HUES48 (cell line): ENCODE data around the gene CCDC57.

Experiments used
- H3K27ac ChIP-seq: one replicate; pipeline ENCODE4 v1.7.0; 2013; ENCODE audit warnings: low read depth, low read length, inconsistent platforms
- H3K27me3 ChIP-seq: 2 replicates; pipeline ENCODE4 v1.6.1; 2013; ENCODE audit warnings: mild to moderate bottlenecking, low read length; ENCODE audit not compliant: control insufficient read depth, insufficient read depth
- H3K36me3 ChIP-seq: 2 replicates; pipeline ENCODE4 v1.6.1; 2013; ENCODE audit warnings: low read length; ENCODE audit not compliant: control insufficient read depth, insufficient read depth
- H3K4me1 ChIP-seq: 2 replicates; pipeline ENCODE4 v1.6.1; 2013; ENCODE audit warnings: mild to moderate bottlenecking, low read length; ENCODE audit not compliant: control insufficient read depth, insufficient read depth
- H3K4me3 ChIP-seq: 2 replicates; pipeline ENCODE4 v1.5.1; 2013; ENCODE audit warnings: mild to moderate bottlenecking, low read depth, low read length
- H3K9ac ChIP-seq: 2 replicates; pipeline ENCODE4 v1.6.1; 2013; ENCODE audit warnings: mild to moderate bottlenecking, low read depth, low read length, moderate library complexity
- H3K9me3 ChIP-seq: 2 replicates; pipeline ENCODE4 v1.6.1; 2013; ENCODE audit warnings: low read length; ENCODE audit not compliant: control insufficient read depth, insufficient read depth

CCDC57 gene

DNA sequence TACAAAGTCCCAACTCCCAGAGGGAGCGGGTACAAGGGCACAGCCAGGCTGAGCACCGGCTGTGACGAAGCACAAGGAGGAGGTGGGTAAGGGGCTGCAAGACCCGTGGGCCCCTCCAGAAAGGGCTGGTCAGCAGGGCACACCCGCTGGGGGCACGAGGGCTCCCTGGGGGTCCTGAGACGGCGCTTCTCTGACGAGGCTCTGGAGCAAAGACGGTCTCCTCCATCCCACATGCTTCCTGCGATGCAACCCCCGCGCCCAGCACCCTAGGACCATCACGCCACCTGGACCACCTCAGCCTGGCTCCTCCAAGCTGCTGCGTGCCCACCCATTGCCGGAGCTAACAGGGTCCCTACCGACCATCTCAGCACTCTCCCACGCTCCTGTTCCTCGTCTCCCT, 8.7 kb downstream of the CCDC57 start:
- Histone ChIP-seq H3K27ac (no peak overlapping the region), H3K9ac (no peak overlapping the region), H3K27me3 (no peaks in the 10 kb centered on the region), H3K9me3 (no peaks in the 10 kb centered on the region), H3K4me1 (peaks cover 4% of the 10 kb centered on the region; the same call in 1 of the 2 replicates), H3K36me3 (peaks cover 4% of the 10 kb centered on the region; the same call in 1 of the 2 replicates), H3K4me3 (no peak overlapping the region)

DNA sequence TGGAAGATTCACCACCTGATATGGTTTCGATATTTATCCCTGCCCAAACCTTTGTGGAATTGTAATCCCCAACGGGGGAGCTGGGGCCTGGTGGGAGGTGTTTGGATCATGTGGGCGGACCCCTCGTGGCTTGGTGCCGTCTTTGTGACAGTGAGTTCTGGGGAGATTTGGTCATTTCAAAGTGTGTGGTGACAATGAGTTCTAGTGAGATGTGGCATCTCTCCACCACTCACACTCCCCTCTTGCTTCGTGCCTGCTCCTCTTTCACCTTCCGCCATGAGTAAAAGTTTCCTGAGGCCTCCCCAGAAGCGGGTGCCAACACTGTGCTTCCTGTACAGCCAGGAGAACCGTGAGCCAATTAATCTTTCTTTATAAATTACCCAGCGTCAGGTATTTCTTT, 9.7 kb downstream of the CCDC57 start:
- Histone ChIP-seq H3K9ac (no peak overlapping the region), H3K4me3 (no peak overlapping the region), H3K36me3 (peaks cover 7% of the 10 kb centered on the region), H3K27ac (no peak overlapping the region), H3K4me1 (peaks cover 4% of the 10 kb centered on the region; the same call in 1 of the 2 replicates), H3K9me3 (no peaks in the 10 kb centered on the region), H3K27me3 (no peaks in the 10 kb centered on the region)

DNA sequence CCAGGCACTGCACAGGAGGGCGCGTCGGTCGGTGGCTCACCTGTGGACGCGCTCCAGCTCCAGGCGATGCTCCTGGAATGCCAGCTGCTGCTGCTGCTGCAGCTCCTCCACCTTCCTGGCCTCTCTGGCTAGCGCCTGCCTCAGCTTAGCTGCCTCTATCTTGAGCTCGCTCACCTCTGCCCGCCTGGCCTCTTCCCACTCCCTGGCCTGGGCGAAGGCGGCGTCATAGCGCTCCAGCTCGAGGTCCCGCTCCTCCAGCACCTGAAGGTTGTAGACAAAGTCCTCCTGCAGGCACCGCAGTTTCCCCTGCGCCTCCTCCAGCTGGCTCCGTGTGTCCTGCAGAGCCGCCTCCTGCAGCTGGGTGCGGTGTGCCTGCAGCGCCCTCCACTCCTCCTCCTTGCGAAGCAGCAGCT, 11.1 kb downstream of the CCDC57 start:
- Histone ChIP-seq H3K4me3 (no peak overlapping the region), H3K27me3 (no peaks in the 10 kb centered on the region), H3K4me1 (peaks cover 4% of the 10 kb centered on the region; the same call in 1 of the 2 replicates), H3K9ac (no peak overlapping the region), H3K36me3 (peaks cover 15% of the 10 kb centered on the region), H3K9me3 (no peaks in the 10 kb centered on the region), H3K27ac (no peak overlapping the region)

DNA sequence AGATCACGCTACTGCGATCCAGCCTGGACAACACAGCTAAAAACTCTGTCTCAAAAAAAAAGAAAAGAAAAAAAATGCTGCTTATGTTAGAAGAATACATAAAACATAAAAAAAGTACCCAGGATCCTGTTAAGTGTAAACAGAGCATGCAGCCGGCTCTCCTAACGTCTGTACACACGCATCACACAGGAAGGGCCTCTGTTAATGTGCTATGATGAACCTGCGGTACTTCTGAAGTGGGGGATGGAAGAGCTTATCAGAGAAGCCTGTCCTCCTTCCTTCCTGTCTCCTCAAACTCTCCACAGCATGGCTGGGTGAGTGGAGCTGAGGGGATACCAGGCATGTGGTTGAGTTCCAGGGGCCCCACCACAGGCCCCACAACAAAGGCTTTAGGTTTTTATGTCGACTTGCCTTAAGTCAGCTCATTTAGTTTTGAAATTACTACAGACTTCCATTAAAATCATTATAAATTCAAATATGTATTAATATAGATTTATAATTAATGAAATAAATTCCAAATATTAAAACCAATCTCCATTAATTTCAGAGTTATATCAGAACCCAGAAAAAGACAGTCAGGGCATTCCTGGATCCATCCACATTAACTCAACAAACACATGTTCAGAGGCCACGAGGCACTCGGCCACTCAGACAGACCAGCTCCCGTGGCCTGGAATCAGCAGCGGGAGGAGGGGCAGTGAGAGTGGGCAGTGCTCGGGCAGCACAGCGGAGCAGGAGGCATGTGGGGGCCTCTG, 11.7 kb downstream of the CCDC57 start:
- Histone ChIP-seq H3K27me3 (no peaks in the 10 kb centered on the region), H3K27ac (no peak overlapping the region), H3K9me3 (no peaks in the 10 kb centered on the region), H3K4me3 (no peak overlapping the region), H3K9ac (no peak overlapping the region), H3K36me3 (peaks cover 19% of the 10 kb centered on the region), H3K4me1 (peaks cover under 1% of the 10 kb centered on the region; the same call in 1 of the 2 replicates)

DNA sequence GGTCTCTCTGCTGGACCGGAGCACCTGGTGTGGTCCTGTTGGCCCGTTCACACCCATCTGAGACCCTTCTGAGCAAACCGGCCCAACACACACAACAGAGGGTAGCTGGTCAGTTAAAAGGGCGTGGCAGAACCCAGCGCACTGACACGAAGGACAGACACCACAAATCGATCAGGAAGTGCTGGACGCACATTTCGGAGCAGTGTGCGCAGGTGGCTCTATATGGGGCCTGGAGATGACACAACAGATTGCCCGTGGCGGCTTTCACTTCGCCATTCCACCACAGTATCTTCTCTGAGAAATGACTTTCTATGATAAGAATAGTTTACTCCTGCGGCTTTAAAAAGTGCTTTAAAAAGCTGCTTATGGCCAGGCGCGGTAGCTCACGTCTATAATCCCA, 12.5 kb downstream of the CCDC57 start:
- Histone ChIP-seq H3K4me3 (no peak overlapping the region), H3K27me3 (no peaks in the 10 kb centered on the region), H3K9ac (no peak overlapping the region), H3K27ac (no peak overlapping the region), H3K9me3 (no peaks in the 10 kb centered on the region), H3K4me1 (no peaks in the 10 kb centered on the region), H3K36me3 (peaks cover 21% of the 10 kb centered on the region)

DNA sequence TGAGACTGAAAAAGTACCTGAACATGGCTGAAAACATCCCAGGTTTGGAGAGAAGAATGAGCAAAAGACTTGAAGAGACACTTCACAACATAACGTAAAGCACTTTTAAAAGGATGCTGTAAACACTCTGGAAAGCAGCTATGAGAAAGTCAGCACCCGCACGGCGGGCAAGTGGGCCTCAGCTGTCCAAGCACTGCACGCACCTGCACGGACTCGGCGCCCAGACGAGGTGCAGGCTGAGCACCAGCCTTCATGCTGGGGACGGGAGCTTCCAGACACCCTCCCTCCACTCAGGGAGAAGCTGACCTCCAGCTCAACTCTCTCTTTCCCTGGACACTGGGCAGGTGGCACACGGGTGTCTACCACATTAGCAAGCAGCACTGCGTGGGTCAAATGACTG, 13.1 kb downstream of the CCDC57 start:
- no peaks in the 10 kb centered on the region for H3K9me3 ChIP-seq
- no peaks in the 10 kb centered on the region for H3K27me3 ChIP-seq
- no peak overlapping the region for H3K4me3 ChIP-seq
- H3K27ac ChIP-seq = no peak overlapping the region
- no peaks in the 10 kb centered on the region for H3K4me1 ChIP-seq
- H3K36me3 ChIP-seq = peaks cover 27% of the 10 kb centered on the region
- H3K9ac ChIP-seq = no peak overlapping the region

DNA sequence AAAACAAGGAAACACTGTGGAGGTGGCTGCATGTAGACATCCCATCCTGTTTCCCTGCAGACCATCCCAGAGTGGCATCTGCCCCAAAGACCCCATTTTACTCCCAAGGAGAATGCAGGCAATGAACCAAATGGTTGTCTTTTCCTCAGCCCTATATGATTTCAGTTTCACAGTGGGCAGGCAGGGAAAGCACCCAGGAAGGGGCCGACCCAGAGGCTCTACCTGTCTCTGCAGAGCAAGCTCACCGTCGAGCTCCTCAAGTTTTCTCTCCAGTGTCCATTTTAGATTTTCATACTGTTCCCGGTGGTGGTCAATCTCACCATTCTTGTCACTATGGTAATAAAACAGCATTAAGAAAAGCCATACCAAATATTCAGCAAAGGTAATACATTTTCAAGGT, 14.6 kb downstream of the CCDC57 start:
- H3K36me3 ChIP-seq = peaks cover 35% of the 10 kb centered on the region

DNA sequence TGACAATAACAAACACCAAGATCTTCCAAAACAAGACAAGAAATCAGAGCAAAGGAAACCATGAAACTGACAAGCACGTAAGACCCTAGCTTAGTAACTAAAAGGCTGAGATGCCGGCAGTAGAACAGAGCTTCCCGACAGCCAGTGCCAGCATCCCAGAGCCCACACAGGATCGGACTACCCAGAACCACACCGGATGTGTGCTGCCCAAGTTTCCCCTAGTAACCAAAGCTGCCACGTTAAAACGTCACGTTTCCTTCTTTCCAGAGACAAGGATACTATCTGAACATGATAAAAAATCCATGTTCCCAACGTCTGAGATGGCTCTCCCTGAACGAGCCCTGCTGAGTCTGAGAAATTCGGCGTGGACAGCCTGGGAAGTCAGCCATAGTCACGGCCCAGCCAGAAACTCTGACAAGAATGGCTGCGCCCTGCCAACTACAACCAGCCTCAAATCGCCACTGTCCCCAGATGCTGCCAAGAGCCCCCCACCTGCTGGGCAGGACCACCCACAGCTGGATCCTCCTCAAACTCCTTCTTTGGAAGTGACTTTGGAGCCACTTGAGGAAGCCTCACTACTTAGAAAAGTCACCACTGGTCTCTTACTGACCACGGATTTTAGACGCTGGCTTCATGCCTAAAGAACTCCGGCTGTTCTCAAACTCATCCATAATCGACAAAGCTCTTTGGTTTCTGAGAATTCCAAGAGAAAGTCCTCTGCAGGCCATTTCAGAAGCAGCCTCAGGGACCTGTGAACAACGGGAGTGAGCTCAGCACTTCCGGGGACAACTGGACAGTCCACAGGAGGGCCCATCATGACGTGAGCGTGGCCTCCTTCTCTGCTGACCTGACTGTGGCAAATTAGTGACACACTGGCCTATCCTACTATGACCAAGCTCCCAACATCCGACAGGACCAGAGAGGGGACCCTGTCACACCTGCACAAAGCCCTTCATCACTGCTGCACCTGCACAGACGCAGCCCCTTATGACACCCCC, 16.7 kb downstream of the CCDC57 start:
- no peak overlapping the region for H3K9ac ChIP-seq
- H3K27me3 ChIP-seq = no peaks in the 10 kb centered on the region
- no peak overlapping the region for H3K4me3 ChIP-seq
- H3K36me3 ChIP-seq = peaks cover 38% of the 10 kb centered on the region
- H3K4me1 ChIP-seq = no peaks in the 10 kb centered on the region
- no peak overlapping the region for H3K27ac ChIP-seq
- H3K9me3 ChIP-seq = no peaks in the 10 kb centered on the region

More for the DNA sequence above, 14.6 kb downstream of the CCDC57 start:
- Histone ChIP-seq H3K27me3 (no peaks in the 10 kb centered on the region), H3K4me3 (no peak overlapping the region), H3K9me3 (no peaks in the 10 kb centered on the region), H3K9ac (no peak overlapping the region), H3K4me1 (no peaks in the 10 kb centered on the region), H3K27ac (no peak overlapping the region)

DNA sequence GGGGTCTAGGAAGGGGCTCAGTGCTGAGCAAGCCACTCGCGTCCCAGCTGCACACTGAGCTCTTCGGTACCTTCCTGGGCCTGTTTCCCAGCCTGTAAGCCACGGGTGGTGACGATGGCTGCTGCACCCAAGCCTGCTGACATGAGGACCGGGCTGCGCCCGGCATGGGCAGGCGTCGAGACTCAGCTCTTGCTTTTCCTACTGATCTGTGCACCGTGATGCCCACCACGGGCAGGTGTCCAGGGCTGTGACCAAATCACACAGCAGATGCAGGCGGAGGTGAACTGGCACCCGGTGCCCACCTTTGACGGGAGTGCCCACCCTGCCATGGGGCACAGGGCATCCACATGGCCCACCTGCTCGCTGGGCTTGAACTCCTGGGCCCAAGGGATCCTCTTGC, 17.9 kb downstream of the CCDC57 start:
- Histone ChIP-seq H3K27me3 (no peaks in the 10 kb centered on the region), H3K4me3 (no peak overlapping the region), H3K9ac (no peak overlapping the region), H3K27ac (no peak overlapping the region), H3K36me3 (peaks cover 38% of the 10 kb centered on the region), H3K4me1 (no peaks in the 10 kb centered on the region), H3K9me3 (no peaks in the 10 kb centered on the region)

DNA sequence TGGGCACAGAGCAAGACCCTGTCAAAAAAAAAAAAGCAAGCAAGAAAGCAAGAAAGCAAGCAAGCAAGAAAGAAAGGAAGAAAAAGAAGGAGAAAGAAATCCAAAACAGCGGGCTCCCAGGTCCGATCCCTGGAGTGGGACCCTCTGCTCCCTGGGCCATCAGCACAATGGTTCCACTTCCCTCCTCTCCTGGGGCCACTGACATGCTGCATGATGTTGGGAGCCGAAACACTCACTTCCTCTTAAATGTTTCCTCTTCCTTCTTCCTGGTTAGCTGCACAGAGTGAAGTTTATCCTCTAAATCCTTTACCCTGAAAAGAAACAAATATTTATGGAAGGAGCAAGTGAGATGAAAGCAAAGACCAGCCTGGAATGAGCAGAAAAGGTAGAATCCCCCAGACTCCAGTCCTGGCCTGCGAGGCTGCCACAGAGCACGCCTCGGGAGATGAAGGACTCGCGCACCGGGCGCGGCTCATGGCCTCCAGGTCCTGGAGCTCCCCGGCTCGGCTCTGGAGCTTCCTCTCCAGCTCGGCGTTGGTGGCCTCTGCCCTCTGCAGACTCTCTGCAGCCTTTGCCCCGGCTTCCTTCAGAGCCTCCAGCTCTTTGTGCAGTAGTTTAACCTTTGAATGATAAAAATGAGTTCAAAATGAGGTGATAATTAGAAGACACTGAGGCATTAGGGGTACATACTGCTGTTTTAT, 19.0 kb downstream of the CCDC57 start:
- H3K27ac ChIP-seq = no peak overlapping the region
- no peak overlapping the region for H3K9ac ChIP-seq
- H3K36me3 ChIP-seq = peaks cover 38% of the 10 kb centered on the region
- no peak overlapping the region for H3K4me3 ChIP-seq
- H3K27me3 ChIP-seq = no peaks in the 10 kb centered on the region
- H3K9me3 ChIP-seq = no peaks in the 10 kb centered on the region
- H3K4me1 ChIP-seq = no peaks in the 10 kb centered on the region
